Karpas-422 (cell line): Measurements from ENCODE around the gene HGD. TPM values are rescaled to one million over a fixed set of nuclear protein-coding genes. Genes with fewer than 3 reads are reported as not detected.

Experiments used
- DNase-seq: peaks from one replicate; pipeline ENCODE4 v3.0.0-alpha.2; 2015
- H2AFZ ChIP-seq: fragments of 200-600 bp; sonication (generic); 2 replicates; pipeline ENCODE4 v1.6.1; 2014; ENCODE audit warnings: antibody characterized with exemption, low read length, mixed read lengths
- H3K27ac ChIP-seq: fragments of 200-600 bp; sonication (generic); 2 replicates; pipeline ENCODE4 v1.5.1; 2014; ENCODE audit warnings: mild to moderate bottlenecking, low read length, moderate library complexity
- H3K27me3 ChIP-seq: fragments of 200-600 bp; sonication (generic); 2 replicates; pipeline ENCODE4 v1.6.1; 2014; ENCODE audit warnings: low read length, mixed read lengths
- H3K36me3 ChIP-seq: fragments of 200-600 bp; sonication (generic); 2 replicates; pipeline ENCODE4 v1.6.1; 2014; ENCODE audit warnings: low read length, mixed read lengths; ENCODE audit not compliant: insufficient read depth
- H3K4me1 ChIP-seq: fragments of 200-600 bp; sonication (generic); 2 replicates; pipeline ENCODE4 v1.6.1; 2014; ENCODE audit warnings: mild to moderate bottlenecking, low read length, mixed read lengths
- H3K4me2 ChIP-seq: fragments of 200-600 bp; sonication (generic); 2 replicates; pipeline ENCODE4 v1.6.1; 2014; ENCODE audit warnings: low read length, low read depth, mild to moderate bottlenecking; ENCODE audit not compliant: poor library complexity, severe bottlenecking
- H3K4me3 ChIP-seq: fragments of 200-600 bp; sonication (generic); 2 replicates; pipeline ENCODE4 v1.5.1; 2014; ENCODE audit warnings: mild to moderate bottlenecking, antibody characterized with exemption, low read length, mixed read lengths
- H3K79me2 ChIP-seq: fragments of 200-600 bp; sonication (generic); 2 replicates; pipeline ENCODE4 v1.6.1; 2014; ENCODE audit warnings: mild to moderate bottlenecking, low read length, mixed read lengths
- H3K9ac ChIP-seq: fragments of 200-600 bp; sonication (generic); 2 replicates; pipeline ENCODE4 v1.6.0; 2014; ENCODE audit warnings: low read length
- H3K9me2 ChIP-seq: fragments of 200-600 bp; sonication (generic), shearing (Covaris generic); replicated peaks from 2 replicates; pipeline ENCODE4 v1.6.0; 2014; ENCODE audit warnings: mild to moderate bottlenecking, low read length, moderate library complexity; ENCODE audit not compliant: insufficient read depth
- H3K9me3 ChIP-seq: fragments of 300-700, 200-600 bp; sonication (generic); 2 replicates; pipeline ENCODE4 v1.6.1; 2014; ENCODE audit warnings: low read length, mixed read lengths
- H4K20me1 ChIP-seq: fragments of 200-600 bp; sonication (generic); 2 replicates; pipeline ENCODE4 v1.6.1; 2014; ENCODE audit warnings: mild to moderate bottlenecking, antibody characterized with exemption, low read length, low read depth; ENCODE audit not compliant: insufficient read depth
- total RNA-seq: library from RNA; depleted of rRNA; stranded (reverse); fragments of >200 nt; shearing (Covaris generic); gene quantifications from 2 replicates; pipeline ENCODE4 v1.2.3, GENCODE V29; 2014; ENCODE audit warnings: low replicate concordance

Gene HGD
- total RNA-seq, 1 experiment from 2014 or later = not detected

DNA sequence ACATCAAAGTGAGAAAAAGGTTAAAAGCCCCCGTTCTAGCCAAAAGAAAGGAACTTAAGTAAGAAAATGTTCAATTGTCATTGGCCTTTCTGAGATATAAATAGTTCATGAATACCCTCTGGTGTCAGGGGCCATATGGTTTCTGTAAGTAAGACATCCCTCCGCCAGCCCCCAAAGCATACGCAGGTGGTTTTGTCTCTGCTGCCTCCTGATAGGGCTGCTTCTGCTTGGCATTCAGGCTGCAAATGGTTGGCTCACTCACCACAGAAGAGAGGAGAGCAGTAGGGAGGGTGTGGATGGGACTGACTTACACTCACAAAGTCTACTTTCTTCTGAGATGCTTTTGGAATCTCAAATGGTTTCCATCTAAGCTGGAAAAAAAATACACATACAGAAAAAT is 29.8 kb downstream of the HGD start:
- Histone ChIP-seq H2AFZ (no peak overlapping the region), H3K9me2 (no peaks in the 10 kb centered on the region), H3K79me2 (no peaks in the 10 kb centered on the region), H3K9ac (no peak overlapping the region), H3K9me3 (no peaks in the 10 kb centered on the region), H3K36me3 (no peaks in the 10 kb centered on the region), H3K4me1 (peaks cover 6% of the 10 kb centered on the region), H3K27me3 (no peaks in the 10 kb centered on the region), H3K27ac (no peak overlapping the region), H4K20me1 (no peaks in the 10 kb centered on the region), H3K4me2 (no peak overlapping the region), H3K4me3 (no peak overlapping the region)
- DNase-seq = no peak

DNA sequence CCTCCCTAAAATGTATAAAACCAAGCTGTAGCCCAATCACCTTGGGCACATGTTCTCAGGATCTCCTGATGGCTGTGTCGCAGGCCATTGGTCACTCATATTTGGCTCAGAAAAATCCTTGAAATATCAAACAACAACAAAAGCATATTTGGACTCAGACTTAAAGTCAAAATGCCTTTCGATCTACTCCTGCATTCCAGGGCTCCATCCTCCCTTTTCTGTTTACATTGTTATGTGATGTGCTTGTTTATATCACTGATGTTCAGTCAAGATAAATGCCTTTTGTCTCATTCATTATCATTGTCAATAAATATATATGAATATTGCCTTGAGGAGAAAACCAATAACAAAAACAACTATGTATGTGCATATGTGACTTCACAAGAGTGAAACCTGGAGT is 31.7 kb downstream of the HGD start:
- Histone ChIP-seq H3K4me2 (no peak overlapping the region), H2AFZ (no peak overlapping the region), H3K4me3 (no peak overlapping the region), H3K9ac (no peak overlapping the region), H4K20me1 (no peaks in the 10 kb centered on the region), H3K36me3 (no peaks in the 10 kb centered on the region), H3K9me3 (no peaks in the 10 kb centered on the region), H3K79me2 (no peaks in the 10 kb centered on the region), H3K27me3 (no peaks in the 10 kb centered on the region), H3K4me1 (peaks cover 6% of the 10 kb centered on the region), H3K9me2 (no peaks in the 10 kb centered on the region), H3K27ac (no peak overlapping the region)
- DNase-seq = no peak

DNA sequence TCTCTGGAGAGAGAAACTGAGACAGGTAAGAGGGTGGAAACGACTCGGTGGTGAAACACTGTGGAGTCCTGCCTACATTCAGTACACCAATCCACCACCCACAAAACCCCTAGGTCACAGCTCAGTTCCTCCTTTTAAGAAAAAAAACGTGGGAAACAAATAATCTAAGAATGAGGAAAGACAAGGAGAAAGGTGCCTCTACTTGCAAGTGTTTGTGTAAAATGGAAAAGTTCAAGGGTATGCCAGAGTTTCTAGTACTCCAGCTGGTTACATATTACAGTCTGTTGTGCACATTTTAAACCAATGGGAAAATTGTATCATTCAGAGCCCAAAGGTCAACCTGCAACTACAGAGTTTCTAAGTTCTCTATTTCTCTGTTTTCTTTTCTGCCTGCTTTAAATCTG is 32.2 kb downstream of the HGD start:
- H3K27me3 ChIP-seq = no peaks in the 10 kb centered on the region
- no peaks in the 10 kb centered on the region for H3K9me2 ChIP-seq
- H3K79me2 ChIP-seq = no peaks in the 10 kb centered on the region
- H3K36me3 ChIP-seq = no peaks in the 10 kb centered on the region
- no peak overlapping the region for H3K9ac ChIP-seq
- H3K27ac ChIP-seq = no peak overlapping the region
- H3K4me3 ChIP-seq = no peak overlapping the region
- H4K20me1 ChIP-seq = no peaks in the 10 kb centered on the region
- no peak for DNase-seq
- H3K4me2 ChIP-seq = no peak overlapping the region
- H3K9me3 ChIP-seq = no peaks in the 10 kb centered on the region
- peaks cover 6% of the 10 kb centered on the region for H3K4me1 ChIP-seq
- H2AFZ ChIP-seq = no peak overlapping the region

DNA sequence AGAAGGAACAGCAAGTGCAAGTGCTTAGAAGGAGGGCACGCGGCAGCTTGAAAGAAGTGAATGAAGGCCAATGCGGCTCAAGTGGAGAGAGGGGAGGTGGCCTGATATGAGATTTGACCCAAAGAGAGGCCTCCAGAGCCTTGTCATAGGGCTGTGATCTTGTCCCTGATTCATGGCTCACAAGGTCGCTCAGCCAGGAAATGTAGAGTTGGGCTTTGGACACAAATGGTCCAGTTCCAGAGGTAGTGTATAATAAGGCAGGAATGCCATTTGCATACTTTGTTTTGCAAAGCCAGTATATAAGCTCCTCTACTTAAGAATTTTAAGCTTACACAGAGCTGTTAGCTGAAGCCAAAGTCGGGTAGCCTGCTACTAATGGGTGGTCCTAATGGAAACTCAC is 33.7 kb downstream of the HGD start:
- Histone ChIP-seq H3K9me2 (no peaks in the 10 kb centered on the region), H2AFZ (no peak overlapping the region), H4K20me1 (no peaks in the 10 kb centered on the region), H3K9ac (no peak overlapping the region), H3K4me1 (peaks cover 6% of the 10 kb centered on the region), H3K9me3 (no peaks in the 10 kb centered on the region), H3K4me3 (no peak overlapping the region), H3K79me2 (no peaks in the 10 kb centered on the region), H3K4me2 (no peak overlapping the region), H3K36me3 (no peaks in the 10 kb centered on the region), H3K27ac (no peak overlapping the region), H3K27me3 (no peaks in the 10 kb centered on the region)
- DNase-seq = no peak

DNA sequence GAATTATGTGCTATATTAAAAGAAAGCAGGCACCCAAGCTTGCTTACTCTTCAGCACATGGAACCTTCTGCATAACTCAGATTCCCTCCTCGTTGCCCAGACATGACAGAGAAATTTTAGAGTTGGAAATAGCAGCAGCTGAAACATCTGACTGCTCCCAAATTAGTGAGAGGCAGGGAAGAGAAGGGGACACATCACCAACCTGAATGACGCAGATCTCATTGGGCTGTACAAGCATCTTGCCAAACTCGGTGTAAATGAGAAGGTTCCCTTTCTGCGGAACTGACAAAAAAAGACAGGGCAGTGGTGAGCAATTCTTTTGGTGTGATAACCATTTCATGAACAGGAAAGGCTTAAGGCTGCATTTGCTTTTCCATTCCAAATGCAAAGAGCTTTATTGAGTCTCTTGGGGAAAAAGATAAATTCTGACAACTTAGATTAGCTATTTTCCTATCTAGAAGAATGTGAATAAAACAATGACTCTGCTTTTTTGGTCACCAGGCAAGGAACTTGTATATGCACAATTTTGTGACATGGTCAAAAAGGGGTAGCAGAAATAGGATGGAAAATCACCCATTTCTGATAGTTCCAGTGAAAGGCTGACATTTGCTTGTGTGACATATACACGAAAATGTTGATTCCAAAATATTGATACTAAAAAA is 35.1 kb downstream of the HGD start:
- Histone ChIP-seq H2AFZ (no peak overlapping the region), H3K9me2 (no peaks in the 10 kb centered on the region), H3K27ac (no peak overlapping the region), H3K9ac (no peak overlapping the region), H3K79me2 (no peaks in the 10 kb centered on the region), H3K36me3 (no peaks in the 10 kb centered on the region), H3K9me3 (no peaks in the 10 kb centered on the region), H4K20me1 (no peaks in the 10 kb centered on the region), H3K4me1 (peaks cover 6% of the 10 kb centered on the region), H3K27me3 (no peaks in the 10 kb centered on the region), H3K4me3 (no peak overlapping the region), H3K4me2 (no peak overlapping the region)
- no peak for DNase-seq

DNA sequence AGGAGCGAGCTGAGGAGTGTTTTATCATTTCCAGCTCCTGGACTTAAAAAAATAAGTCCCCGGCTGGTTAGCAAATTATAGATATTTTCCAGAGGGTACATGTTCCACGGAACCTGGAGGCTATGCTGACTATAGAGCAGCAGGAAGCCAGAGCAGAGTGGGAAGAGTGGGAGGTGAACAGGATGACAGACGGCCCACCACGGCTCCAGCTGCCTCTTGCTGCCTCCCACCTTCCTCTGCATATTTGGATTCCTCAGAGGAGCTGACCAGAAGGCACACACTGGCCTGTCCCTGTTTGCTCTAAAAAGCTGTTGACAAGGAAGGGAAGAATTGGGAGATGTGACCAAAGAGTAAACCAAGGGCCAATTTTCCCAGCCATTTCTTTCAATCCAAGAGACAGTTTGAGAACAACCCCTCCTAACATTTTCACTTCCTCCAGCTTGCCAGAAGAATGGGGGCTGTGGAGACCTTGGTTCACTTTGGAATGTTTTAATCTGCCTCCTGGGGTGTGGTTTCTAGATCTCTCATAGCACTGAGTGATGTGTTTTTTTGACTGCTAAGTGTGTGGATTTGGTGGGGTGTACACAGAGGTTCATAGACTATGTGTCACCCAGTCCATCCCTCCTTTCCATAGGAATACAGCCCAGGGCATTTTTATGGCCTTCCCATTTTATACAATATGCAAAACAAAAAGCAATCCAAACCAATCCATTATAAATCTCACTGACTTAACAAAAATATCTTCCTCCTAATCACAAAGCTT is 36.8 kb downstream of the HGD start:
- no peak for DNase-seq
- no peak overlapping the region for H3K27ac ChIP-seq
- H3K4me3 ChIP-seq = no peak overlapping the region
- no peaks in the 10 kb centered on the region for H3K9me3 ChIP-seq
- H2AFZ ChIP-seq = 0 out of 2 replicates have a peak overlapping the region, but pooled peaks have one; percentile 3
- peaks cover 6% of the 10 kb centered on the region for H3K4me1 ChIP-seq
- no peaks in the 10 kb centered on the region for H4K20me1 ChIP-seq
- no peak overlapping the region for H3K9ac ChIP-seq
- no peaks in the 10 kb centered on the region for H3K9me2 ChIP-seq
- H3K36me3 ChIP-seq = no peaks in the 10 kb centered on the region
- no peak overlapping the region for H3K4me2 ChIP-seq
- no peaks in the 10 kb centered on the region for H3K27me3 ChIP-seq
- H3K79me2 ChIP-seq = no peaks in the 10 kb centered on the region

DNA sequence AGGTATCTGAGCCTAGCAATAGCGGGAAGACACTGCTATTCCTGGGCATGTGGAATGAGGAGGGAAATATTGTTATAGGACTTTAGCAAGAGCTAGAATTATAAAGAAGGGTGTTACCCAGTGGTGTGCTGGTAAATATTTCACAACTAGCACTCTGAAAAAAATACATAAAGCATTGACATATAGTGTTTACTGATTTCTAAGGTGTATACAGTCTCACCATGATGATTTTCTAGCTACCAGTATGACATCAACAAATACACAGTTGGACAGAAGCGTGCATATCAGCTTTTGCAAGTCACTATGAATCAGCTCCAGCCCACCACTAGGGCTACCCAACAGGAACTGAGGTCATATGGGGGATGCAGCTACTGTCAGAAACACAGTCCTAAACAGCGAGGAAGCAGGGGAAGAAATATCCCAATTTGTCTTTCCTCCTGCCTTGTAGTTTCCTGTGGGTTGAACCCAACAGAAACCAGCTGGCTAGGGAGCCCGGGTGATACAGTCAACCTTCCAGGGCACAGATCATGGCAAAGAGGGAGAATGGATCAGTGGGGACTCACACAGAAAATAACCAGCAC is 39.6 kb downstream of the HGD start:
- Histone ChIP-seq H3K4me3 (no peak overlapping the region), H3K27ac (no peak overlapping the region), H3K9ac (no peak overlapping the region), H3K79me2 (no peaks in the 10 kb centered on the region), H3K36me3 (no peaks in the 10 kb centered on the region), H3K9me2 (no peaks in the 10 kb centered on the region), H3K9me3 (no peaks in the 10 kb centered on the region), H2AFZ (no peak overlapping the region), H3K4me1 (no peaks in the 10 kb centered on the region), H4K20me1 (no peaks in the 10 kb centered on the region), H3K27me3 (no peaks in the 10 kb centered on the region), H3K4me2 (no peak overlapping the region)
- peak; percentile 47 for DNase-seq

DNA sequence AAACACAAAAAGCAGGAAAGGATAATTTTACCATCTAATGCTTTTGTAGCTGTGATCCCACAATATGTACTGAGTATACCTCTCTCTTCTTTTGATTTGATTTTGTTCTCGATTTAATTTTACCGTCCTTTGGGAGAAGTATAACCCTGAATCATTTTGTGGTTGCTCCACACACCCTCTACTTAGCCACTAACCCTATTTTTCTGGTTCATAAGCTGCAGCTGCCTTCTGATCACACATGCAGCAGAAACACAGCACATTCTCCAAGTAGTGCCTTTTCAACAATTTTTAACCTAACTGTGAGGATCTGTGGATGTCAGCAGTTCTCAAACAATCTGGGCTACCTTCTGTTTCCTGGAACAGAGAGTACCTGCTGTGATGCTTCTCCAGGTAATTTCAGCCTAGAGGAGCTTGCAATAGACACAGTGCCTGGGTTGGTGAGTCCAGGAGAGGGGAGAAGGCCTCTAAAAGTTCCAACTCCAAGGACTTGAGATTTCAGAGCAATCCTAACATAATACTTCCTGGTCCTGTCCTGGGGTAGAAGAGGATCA is 40.3 kb downstream of the HGD start:
- Histone ChIP-seq H3K9ac (no peak overlapping the region), H3K9me3 (no peaks in the 10 kb centered on the region), H3K36me3 (no peaks in the 10 kb centered on the region), H3K27ac (no peak overlapping the region), H3K27me3 (no peaks in the 10 kb centered on the region), H3K4me3 (no peak overlapping the region), H4K20me1 (no peaks in the 10 kb centered on the region), H3K9me2 (no peaks in the 10 kb centered on the region), H3K4me2 (no peak overlapping the region), H3K79me2 (no peaks in the 10 kb centered on the region), H3K4me1 (no peaks in the 10 kb centered on the region), H2AFZ (no peak overlapping the region)
- no peak for DNase-seq
